ENCODE results near the gene ZNF367. TPM values are rescaled to one million over a fixed set of nuclear protein-coding genes. Genes with fewer than 3 reads are reported as not detected.
A peak's percentile ranks its signal among the peaks of the same experiment; 100 is the strongest.

Gene ZNF367
- total and polyA plus RNA-seq, 4 donors: 1.0 to 3.3 (median 2.1) TPM

DNA sequence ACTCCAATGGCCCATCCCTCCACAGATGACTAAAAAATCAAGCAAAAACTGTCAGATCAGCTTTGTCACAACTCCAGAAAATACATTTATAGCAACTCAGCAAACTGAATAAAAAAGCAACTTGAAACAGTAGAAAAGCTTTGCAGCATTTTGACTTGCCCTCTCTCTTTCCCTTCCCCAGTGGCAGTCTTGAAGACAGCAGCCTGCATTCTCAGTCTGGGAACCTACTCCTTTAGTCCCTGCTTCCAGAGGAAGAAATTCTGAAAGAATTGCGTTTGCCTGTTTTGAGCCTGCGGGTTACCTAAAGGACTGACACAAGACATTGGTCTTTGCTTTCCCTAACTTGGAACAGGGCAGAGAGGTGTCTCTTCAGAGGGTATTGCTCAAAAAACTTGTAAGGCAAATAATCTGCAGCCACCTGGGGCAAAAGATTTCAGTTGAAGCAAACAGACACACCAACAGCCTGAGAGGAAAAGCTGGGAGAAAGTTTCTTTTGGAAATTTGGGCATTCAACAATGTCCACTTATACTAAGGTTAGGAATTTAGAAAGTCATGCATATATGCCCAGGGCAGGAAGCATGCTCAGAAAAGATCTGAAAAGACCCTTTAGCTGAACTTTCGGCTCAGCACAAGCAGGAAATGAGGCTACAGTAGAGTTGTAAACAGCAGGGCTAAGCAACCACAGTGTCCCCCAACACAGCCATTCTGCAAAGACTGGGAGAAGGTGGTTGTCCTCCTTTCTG lies 19.4 kb downstream of the ZNF367 start:
- 50 to 57% methylated on average over 3 of the region's 3 CpGs for WGBS, 2 donors
- H3K4me3 ChIP-seq: no peak overlapping the region
- peak in 2 of 3 donors; percentile 44 to 54 for DNase-seq
- H3K36me3 ChIP-seq (ENCODE audit: control insufficient read depth in 4 of 4, insufficient read depth in 4 of 4, low read length in 4 of 4): peaks cover 0 to 5% (median 0%) of the 10 kb centered on the region in 4 donors
- no peaks in the 10 kb centered on the region for H3K9me3 ChIP-seq (ENCODE audit: control insufficient read depth in 4 of 4, insufficient read depth in 3 of 4, low read length in 3 of 4)
- H3K27me3 ChIP-seq (ENCODE audit: control insufficient read depth in 3 of 3, insufficient read depth in 3 of 3, low read length in 2 of 3): no peaks in the 10 kb centered on the region
- H3K4me1 ChIP-seq (ENCODE audit: control insufficient read depth in 5 of 5, insufficient read depth in 5 of 5, low read length in 5 of 5): peaks cover 0 to 5% (median 0%) of the 10 kb centered on the region in 5 donors
- TF ChIP-seq CTCF (IDR thresholded peaks at IDR 0.05; ENCODE audit: control extremely low read depth, extremely low read depth): no peak
- ATAC-seq (ENCODE audit: insufficient read depth, low FRiP score): no peak
- H3K9ac ChIP-seq (ENCODE audit: insufficient read depth in 1 of 2, low read length in 2 of 2): peak overlapping the region in 1 of 2 donors; percentile 24
- H3K27ac ChIP-seq (ENCODE audit: low read depth in 1 of 2, low read length in 1 of 2): no peak overlapping the region

DNA sequence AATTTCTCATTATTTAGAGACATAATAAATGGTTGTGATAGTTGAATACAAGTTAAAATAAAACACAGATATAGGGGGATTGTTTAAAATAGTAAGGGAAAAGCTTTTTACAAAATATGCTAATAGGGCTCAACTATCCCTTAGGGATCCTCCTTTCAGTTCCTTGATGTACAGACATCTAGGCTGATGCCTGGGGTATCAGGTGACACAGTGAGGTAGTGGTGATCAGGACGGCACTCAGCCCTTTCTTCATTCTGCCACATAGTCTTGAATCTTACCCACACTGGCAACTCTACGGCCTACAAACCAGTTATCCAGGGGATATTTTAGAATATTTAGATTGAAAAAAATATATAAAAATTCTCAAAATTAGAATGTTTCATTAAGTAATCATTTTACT lies 22.2 kb downstream of the ZNF367 start:
- peaks cover 0 to 5% (median 0%) of the 10 kb centered on the region in 5 donors for H3K4me1 ChIP-seq (ENCODE audit: control insufficient read depth in 5 of 5, insufficient read depth in 5 of 5, low read length in 5 of 5)
- H3K27ac ChIP-seq (ENCODE audit: low read depth in 1 of 2, low read length in 1 of 2): no peak overlapping the region
- H3K27me3 ChIP-seq (ENCODE audit: control insufficient read depth in 3 of 3, insufficient read depth in 3 of 3, low read length in 2 of 3): no peaks in the 10 kb centered on the region
- no peak overlapping the region for H3K9ac ChIP-seq (ENCODE audit: insufficient read depth in 1 of 2, low read length in 2 of 2)
- no peak for TF ChIP-seq CTCF (IDR thresholded peaks at IDR 0.05; ENCODE audit: control extremely low read depth, extremely low read depth)
- DNase-seq (no peak), ATAC-seq (ENCODE audit: insufficient read depth, low FRiP score) (no peak)
- peaks cover 0 to 5% (median 2%) of the 10 kb centered on the region in 4 donors for H3K36me3 ChIP-seq (ENCODE audit: control insufficient read depth in 4 of 4, insufficient read depth in 4 of 4, low read length in 4 of 4)
- 93 to 94% methylated on average over 2 of the region's 2 CpGs for WGBS, 2 donors
- H3K4me3 ChIP-seq: no peak overlapping the region
- H3K9me3 ChIP-seq (ENCODE audit: control insufficient read depth in 4 of 4, insufficient read depth in 3 of 4, low read length in 3 of 4): no peaks in the 10 kb centered on the region

DNA sequence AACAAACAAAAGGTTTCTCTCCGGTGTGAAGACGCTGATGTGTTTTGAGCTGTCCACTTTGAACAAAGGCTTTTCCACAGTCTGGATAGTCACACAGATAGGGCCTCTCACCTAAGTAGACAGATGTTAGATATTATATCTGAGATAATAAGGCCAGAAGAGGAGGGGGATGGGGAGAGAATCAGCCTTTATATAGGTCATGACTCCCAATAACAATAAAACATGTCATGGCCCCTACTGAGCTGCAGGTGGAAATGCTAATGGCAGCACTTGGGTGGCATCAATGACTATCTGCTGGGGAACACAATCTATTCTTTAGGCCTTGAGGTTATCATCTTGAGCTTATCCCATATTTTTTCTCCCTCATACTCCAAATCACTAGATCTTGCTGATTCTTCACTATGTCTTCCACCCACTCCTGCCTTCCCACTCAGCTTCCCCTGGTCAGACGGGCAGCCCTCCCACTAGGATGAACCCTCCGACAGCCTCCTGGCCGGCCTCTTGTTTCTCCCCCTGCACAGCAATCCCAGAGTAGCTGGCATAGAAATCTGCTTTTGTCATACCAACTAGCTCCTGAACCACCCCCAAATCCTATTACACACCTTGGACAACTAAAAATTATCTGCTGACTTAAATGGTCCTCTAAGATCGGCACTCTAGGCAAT lies 23.2 kb downstream of the ZNF367 start:
- Histone ChIP-seq H3K27me3 (ENCODE audit: control insufficient read depth in 3 of 3, insufficient read depth in 3 of 3, low read length in 2 of 3) (no peaks in the 10 kb centered on the region), H3K4me1 (ENCODE audit: control insufficient read depth in 5 of 5, insufficient read depth in 5 of 5, low read length in 5 of 5) (peaks cover 0 to 5% (median 0%) of the 10 kb centered on the region in 5 donors), H3K9ac (ENCODE audit: insufficient read depth in 1 of 2, low read length in 2 of 2) (no peak overlapping the region), H3K36me3 (ENCODE audit: control insufficient read depth in 4 of 4, insufficient read depth in 4 of 4, low read length in 4 of 4) (peaks cover 0 to 5% (median 2%) of the 10 kb centered on the region in 4 donors), H3K9me3 (ENCODE audit: control insufficient read depth in 4 of 4, insufficient read depth in 3 of 4, low read length in 3 of 4) (no peaks in the 10 kb centered on the region), H3K27ac (ENCODE audit: low read depth in 1 of 2, low read length in 1 of 2) (no peak overlapping the region), H3K4me3 (no peak overlapping the region)
- TF ChIP-seq CTCF (IDR thresholded peaks at IDR 0.05; ENCODE audit: control extremely low read depth, extremely low read depth): no peak
- ATAC-seq (ENCODE audit: insufficient read depth, low FRiP score) (no peak), DNase-seq (no peak)
- 96 to 97% methylated on average over 6 of the region's 6 CpGs for WGBS, 2 donors

Data from lung (tissue), 12 donors.